ENCODE data around the gene PIM2.
"Not testable (repeated sequence)": the region's sequence is repeated elsewhere in the genome, so short reads cannot be mapped to it uniquely, and the experiment has no call there.

Gene PIM2

DNA sequence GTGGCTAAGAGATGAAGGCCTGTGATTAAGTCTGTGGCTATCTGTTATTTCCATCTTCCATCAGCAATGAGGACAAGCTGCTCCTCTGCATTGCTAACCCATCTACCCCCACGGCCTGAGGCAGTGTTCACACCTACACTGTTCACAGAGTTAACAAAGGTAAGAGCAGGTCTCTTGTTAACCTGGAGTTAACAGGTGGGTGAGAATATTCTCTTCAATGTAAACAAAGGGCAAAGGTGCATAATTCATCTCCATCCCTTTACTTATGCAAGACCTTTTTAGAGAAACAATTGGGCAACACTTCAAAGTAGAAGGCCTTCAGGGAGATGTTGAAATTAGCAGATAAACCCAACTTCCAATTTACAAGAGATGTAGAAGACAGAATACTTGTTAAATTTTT is 10.2 kb downstream of the PIM2 start:
- in situ Hi-C loops (cut with HindIII; ENCODE audit: low sequenced_read_pairs): no loop called here

DNA sequence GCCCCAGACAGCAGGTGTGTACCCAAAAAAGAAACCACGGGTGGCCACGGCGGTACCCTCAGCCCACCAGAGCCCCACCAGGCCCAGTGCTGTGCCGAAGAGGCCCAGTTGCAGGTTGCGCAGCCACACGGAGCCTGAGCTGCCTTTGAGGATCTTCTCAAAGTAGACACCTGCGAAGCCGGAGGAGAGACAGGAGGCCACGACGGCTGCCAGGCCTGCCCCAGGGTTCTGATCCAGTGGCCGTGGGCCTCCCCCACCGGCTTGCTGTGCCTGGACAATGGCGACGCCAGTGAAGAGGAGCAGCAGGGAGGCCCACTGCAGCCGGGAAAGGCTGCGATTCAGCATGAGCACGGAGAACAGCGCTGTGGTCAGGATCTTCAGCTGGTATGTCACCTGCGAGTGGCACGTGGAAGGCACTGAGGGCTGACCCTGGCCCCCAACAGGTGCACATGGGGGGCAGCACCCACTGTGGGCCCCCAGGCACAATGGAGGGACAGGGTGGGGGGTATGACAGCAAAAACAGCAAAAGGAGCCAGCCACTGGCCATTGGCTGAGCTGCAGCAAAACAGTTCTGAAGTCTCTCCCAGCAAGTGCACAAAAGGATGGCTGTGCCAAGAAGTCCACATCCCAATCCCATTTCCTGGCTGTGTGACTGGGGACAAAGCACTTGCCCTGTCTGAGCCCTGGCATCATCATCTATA is 13.6 kb downstream of the PIM2 start:
- in situ Hi-C loops (cut with HindIII; ENCODE audit: low sequenced_read_pairs): no loop called here

DNA sequence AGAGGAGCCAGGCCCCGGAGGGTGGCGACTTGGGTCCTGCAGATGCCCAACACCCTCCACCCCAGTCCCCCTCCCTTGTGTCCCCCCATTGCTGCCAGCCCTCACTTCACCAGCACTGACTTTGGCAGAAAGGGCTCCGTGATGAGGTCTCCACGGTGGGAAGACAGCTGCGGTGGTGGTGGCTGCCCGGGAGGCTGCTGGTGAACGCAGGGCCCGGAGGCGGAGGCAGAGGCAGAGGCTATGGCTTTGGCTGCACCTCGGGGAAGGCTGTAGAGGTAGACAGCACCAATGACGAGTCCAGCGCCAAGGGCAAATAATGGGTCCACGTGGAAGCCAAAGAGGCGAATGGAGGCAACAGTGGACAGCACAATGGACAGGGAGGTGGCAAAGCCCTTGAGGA is 14.2 kb downstream of the PIM2 start:
- in situ Hi-C loops (cut with HindIII; ENCODE audit: low sequenced_read_pairs): no loop called here

DNA sequence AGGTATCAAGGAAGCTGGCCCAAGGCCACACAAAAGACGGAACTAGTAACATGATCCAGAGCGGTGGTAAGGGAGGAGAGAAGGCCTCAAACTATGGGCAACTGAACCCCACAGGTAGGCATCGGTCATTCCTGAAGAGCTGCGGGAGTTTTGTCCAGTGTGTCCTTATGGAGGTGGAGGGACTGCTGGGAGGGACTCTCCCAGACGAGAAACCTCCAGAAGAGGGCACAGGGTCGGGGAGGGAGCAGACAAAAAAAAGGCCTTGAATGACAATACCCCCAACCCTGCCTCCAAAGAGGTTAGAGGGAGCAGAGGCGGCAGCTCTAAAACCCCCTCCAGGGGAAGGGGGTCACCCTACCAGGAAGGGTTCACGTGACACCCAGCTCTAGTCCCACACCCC is 14.6 kb downstream of the PIM2 start:
- in situ Hi-C loops (cut with HindIII; ENCODE audit: low sequenced_read_pairs): no loop called here

DNA sequence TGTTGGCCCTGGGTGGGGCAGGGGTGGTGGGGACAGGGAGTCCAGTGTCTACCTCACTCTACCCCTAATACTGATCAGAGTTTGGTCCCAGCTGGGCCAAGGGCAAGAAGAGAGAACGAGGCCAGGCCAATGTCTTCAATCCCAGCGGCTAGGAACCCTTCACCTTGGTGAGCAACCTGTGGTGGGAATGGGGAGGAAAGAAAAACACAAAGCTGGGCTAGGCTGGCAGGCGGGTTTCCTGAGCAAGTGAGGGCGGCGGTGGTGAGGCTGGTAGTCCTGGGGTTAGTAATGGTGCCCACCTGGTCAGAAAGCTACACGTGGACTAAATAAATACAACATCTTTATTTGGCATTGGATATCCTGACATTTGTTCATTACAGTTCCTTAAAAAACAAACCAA is 15.5 kb downstream of the PIM2 start:
- in situ Hi-C loops (cut with HindIII; ENCODE audit: low sequenced_read_pairs): no loop called here

DNA sequence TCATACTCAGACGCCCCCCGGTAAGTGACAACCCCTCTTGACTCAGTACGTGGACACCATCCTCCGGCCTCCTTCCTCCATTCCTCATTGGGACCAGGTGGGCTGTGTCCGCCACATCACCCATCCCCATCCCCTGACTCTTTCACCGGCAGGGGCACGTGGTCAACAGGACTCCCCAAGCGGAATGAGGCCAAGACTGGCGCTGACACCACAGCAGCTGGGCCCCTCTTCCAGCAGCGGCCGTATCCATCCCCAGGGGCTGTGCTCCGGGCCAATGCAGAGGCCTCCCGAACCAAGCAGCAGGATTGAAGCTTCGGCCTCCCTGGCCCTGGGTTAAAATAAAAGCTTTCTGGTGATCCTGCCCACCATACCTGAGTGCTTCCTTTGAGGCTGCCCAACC is 16.0 kb downstream of the PIM2 start:
- in situ Hi-C loops (cut with HindIII; ENCODE audit: low sequenced_read_pairs): no loop called here

DNA sequence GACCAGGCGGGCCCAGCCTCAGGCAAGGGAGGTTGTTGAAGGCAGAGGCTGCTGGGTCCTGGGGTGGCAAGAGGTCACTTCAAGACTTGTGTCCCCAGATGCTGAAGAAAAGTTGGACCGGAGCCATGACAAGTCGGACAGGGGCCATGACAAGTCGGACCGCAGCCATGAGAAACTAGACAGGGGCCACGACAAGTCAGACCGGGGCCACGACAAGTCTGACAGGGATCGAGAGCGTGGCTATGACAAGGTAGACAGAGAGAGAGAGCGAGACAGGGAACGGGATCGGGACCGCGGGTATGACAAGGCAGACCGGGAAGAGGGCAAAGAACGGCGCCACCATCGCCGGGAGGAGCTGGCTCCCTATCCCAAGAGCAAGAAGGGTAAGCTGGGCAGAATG is 16.7 kb downstream of the PIM2 start:
- in situ Hi-C loops (cut with HindIII; ENCODE audit: low sequenced_read_pairs): no loop called here

DNA sequence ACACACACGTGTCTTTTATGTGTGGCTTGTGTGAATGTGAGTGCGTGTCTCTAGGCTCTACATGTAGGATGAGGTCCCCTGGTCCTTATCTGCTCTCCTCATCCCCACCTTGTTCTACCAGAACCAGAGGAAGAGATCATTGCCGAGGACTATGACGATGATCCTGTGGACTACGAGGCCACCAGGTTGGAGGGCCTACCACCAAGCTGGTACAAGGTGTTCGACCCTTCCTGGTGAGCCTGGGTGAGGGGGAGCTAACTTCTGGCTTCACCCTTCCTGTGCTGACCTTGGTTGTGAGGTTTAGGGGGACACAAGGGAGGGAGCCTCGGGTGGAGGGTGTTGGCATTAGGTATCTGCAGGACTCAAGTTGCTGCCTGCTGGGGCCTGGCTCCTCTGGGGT is 17.8 kb downstream of the PIM2 start:
- in situ Hi-C loops (cut with HindIII; ENCODE audit: low sequenced_read_pairs): no loop called here

DNA sequence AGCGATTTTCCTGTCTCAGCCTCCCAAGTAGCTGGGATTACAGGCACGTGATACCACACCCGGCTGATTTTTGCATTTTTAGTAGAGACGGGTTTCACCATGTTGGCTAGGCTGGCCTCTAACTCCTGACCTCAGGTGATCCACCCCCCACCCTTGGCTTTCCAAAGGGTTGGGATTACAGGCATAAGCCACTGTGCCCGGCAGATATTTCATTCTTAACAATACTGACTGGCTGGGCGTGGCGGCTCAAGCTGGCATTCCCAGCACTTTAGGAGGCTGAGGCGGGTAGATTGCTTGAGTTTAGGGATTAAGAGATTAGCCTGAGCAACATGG is 19.8 kb downstream of the PIM2 start:
- in situ Hi-C loops (cut with HindIII; ENCODE audit: low sequenced_read_pairs): no loop called here

DNA sequence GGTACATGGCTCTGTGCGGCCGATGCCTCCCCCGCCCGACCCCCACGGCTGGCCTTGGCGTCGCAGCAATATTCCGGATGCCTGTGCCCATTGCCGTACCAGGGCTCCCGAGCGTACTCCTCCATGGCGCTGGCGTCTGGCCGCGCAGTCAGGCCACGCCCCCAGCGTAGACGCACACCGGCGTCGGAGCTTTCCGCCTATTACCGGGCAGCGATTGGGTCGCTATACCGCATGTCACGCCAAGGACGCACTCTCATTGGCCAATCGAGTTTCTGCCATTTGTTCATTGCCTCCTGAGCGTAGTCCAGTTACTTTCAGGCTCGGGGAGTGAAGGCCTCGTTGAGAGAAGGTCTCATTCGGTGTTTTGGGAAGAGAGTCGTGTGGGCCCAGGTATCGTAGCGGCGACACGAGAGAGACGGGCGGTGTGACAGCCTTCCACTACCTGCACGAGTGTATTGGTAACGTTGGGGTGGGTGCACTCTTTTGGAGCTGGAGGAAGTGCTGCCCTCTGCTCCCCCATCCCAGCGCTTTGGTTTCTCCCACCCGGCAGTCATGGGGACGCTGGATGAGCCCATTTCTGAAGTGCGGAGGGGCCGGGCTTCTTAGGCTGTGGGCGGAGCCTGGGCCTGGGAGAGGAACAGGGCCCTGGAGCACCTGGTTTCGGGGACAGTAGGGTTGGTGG is 21.1 kb downstream of the PIM2 start, which contains the start of the genes PQBP1 and TIMM17B:
Gene PQBP1, plus strand, starts transcription at position 306 of the 682 bp plus-strand sequence. CDS start 580 bp downstream, outside the sequence.
Gene TIMM17B, minus strand, starts transcription at position 144 of the 682 bp plus-strand sequence. Its CDS starts 19 bp downstream, at position 125.
- in situ Hi-C loops (cut with HindIII; ENCODE audit: low sequenced_read_pairs): no loop called here

DNA sequence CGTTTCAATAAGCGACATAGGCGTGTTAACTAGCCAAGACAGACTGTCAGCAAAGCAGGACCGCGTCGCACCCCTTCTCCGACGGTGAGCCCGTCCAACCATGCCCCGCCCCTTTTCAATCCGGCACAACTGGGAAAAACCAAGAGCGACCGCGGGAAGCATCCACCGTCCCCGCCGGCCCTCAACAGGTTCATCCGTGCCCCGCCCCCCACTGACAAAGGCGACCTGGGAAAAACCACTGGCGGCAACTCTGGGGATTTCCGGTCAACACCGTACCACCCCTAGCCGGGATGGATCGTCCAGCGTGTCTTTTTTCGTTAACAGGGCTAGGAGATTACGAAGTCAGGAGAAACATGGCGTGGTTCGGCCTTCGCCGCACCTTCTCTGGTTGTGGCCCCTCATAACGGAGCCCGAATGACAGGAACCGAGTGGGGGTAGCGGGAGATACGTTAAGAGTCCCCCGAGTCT is 21.6 kb downstream of the PIM2 start:
- in situ Hi-C loops (cut with HindIII; ENCODE audit: low sequenced_read_pairs): no loop called here

DNA sequence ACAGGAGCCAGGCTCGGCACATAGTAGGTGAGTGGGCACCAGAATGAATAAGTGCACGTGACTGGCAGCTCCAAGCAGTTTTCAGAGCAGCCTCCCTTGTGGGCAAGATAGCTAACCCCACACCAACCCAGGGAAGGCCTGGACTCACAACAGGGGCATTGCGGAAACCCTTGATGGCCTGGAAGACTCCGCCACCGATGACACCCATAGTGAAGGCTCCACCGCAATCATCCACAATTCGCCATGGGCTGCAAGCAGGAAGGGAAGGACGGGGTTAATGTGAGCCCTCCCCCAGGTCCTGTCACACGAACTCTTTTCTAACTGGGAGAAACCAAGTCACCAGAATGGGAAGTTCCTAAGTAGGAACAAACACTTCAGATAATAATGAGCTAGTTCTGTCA is 22.2 kb downstream of the PIM2 start:
- in situ Hi-C loops (cut with HindIII; ENCODE audit: low sequenced_read_pairs): no loop called here

DNA sequence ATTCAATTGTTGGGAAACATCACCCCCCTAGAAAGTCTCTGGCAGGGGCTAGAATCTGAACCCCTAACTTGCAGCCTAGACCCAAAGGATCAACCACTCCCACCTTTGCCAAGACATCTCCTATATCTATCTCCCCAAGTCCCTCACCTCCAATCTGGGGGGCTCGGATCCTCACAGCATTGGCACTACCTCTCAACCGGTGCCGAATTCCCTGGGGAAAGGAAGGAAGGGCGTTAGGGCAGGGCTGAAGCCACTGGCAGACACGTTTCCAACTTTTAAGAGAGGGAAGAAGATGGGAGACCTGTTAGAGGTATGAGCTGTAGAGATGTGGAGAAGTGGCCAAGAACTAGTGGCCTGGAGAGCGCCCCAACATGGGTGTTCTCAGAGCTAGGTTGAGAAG is 23.9 kb downstream of the PIM2 start:
- in situ Hi-C loops (cut with HindIII; ENCODE audit: low sequenced_read_pairs): no loop called here

DNA sequence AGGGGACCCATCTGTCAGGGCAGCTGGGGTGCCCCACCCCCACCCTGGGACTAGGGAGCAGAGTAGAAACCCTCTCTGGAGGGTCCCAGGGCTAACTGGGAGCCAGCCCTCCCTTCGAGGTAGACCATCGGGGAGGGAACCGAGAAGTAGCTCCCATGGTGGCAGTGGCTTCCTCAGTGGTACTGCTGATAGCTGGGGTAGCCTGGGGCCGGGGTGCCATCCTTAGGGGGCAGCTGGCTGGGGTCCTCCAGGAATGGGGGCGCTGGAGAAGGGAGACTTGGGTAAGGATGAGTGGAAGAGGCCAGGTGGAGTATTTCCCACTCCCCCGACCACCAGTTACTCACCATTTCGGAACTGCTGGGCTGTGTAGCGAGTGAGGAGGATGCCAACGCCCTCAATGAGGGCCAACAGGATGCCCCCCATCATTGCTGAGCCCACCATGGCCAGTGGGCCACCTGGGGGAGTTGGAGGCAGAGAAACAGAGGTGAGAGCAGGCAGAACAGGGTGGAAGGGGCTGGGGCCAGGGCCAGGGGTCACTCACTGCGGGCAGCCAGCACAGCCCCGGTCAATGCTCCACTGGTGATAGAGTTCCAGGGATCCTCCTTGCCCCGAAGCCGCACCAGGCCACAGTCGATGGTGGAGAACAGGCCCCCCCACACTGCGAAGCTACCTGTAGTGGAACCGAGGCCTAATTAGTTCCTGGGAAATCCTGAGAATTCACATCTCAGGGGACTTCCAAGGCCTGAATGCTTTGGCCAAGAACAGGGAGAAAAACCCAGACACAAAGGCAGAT is 25.1 kb downstream of the PIM2 start:
- in situ Hi-C loops (cut with HindIII; ENCODE audit: low sequenced_read_pairs): no loop called here

DNA sequence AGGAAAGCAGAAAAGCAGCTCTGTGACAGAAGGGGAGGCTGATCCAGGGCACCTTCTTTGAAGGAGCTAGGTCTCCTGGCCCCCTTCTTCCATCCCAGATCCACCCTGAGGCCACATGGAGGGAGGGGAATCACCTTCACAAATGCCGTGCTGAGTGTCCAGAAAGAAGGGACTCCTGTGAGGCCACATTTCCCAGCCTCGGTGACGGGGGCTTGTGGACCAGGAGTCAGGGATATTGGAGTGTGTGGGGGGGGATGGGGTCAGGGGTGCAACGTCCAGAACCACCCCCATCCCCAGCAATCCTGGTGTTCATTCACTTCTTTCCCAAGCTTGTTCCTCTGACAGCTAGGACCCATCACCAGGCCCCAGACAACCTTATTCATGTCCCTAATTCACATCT is 25.9 kb downstream of the PIM2 start:
- in situ Hi-C loops (cut with HindIII; ENCODE audit: low sequenced_read_pairs): no loop called here

DNA sequence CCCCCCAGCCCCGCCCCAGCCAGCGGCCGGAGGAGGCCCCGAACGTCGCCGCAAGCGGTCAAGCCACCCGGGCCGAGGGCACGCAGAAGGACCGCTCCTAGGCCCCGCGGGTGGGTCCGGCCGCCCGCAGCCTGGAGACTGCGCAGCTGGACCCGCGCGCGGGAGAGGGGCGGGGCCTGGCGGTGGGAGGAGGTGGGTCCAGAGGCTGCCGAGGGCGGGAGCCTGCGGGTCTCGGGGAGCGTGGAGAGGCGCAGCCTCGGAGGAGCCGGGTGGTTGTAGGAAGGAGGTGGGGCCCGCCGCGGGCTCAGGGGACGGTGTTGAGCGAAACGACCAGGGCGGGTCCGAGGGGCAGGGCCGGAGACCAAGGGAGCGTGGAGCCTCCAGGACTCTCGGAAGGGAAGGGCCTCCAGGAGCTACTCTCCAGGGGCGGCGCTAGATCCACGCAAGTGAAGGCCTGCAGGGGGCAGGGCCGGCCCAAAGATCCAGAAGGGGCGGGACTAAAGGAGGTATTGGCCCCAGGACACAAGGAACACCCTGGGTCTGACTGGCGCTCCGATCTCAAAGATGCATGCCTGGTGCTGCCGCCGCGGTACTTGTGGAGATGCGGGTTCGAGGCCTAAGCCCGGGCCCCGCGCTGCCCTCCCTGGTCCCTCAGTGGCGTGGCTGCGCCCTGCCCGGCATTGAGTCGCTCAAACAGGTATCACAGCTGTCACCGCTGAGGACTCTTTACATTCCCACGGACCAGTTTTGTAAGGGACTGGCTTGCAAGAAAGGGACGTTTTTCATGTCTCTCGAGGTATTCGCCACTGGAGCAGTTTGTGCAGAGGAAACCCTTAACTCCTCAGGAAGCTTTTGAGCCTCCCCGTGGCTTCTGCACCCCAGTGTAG is 27.2 kb downstream of the PIM2 start:
- in situ Hi-C loops (cut with HindIII; ENCODE audit: low sequenced_read_pairs): no loop called here

DNA sequence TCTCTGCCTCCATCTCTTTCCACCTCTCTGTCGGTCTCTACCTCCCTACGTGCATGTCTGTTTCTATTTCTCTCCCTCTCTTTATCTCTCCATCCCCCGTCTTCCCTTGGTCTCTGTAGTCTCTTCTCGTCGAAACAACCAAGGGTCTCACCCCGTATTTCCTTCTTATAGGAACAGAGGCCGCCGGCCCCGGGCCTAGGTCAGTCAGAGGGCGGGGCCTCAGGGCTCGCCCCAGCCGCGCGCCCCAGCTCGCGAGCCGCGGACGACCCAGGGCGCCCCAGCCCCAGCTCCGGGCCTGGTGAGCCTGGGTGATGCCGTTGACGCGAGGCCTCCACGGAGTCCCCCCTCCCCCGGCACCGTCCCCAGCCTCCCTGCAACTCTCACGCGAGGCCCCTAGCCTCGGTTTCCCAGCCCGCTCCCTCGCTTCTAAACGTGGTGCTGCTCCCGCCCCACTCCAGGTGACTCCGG is 27.9 kb downstream of the PIM2 start:
- in situ Hi-C loops (cut with HindIII; ENCODE audit: low sequenced_read_pairs): no loop called here

DNA sequence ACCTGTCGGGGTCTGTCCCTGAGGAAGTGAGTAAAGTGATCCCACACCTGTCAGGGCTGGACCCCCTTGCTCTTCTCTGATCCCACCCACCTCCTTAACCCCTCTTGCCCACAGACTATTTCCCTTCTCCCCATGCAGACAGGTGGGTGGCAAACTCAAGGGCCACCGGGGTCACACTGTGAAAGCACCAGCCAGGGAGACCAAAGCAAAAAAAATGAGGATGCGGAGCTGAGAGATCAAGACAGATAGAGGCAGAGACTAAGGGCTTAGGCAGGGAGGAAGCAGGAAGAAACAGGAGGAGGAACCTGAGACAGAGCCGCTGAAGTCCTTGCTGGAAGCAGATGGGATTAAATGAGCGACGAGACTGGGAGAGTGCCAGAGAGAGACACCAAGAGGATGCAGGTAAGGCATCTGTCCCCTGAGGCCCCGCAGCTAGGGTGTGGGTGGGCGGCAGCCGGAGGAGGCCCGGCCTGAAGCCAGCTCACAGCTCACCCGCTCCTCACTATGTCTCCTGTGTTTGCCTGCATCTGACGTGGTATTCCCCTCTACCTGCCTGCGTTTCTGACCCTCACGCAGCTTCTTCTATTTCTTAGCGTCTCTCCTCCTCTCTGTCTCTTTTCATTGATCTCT is 28.4 kb downstream of the PIM2 start:
- in situ Hi-C loops (cut with HindIII; ENCODE audit: low sequenced_read_pairs): no loop called here

DNA sequence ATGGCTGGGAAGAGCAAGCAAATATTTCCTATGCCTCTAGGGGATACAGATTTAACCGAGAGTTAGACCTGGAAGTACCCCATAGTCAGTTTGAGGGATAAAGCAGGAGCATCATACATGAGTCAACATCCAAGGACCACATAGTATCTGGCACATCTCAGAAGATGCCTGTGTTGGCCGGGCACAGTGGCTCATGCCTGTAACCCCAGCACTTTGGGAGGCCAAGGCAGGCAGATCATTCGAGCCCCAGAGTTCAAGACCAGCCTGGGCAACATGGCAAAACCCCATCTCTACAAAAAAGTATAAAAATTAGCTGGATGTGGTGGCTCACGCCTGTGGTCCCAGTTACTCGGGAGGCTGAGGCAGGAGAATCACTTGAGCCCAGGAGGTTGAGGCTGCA is 32.2 kb downstream of the PIM2 start:
- in situ Hi-C loops (cut with HindIII; ENCODE audit: low sequenced_read_pairs): not testable (repeated sequence)

DNA sequence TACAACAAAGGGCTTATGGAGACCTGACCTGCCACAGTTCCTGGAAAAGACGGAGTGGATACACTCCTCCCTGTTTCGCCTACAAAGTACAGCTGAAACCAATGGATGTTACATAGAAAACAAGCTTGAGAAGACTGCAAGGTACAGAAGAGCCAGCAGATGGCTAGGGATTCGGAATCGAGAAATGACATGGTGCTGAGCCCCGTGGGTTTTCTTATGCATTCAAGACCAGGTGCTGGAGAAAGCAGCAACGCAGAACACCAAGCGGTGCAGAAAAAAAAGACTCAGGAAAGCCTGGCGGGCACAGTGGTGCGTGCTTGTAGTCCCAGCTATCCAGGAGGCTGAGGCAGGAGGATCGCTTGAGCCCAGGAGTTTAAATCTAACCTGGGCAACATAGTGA is 35.1 kb downstream of the PIM2 start:
- in situ Hi-C loops (cut with HindIII; ENCODE audit: low sequenced_read_pairs): no loop called here
